ENCODE results near the gene PER1. TPM values are rescaled to one million over a fixed set of nuclear protein-coding genes. Genes with fewer than 3 reads are reported as not detected.

PER1 gene
- total and polyA plus RNA-seq, 2 of the 13 experiments (the other 11 are each of a cell fraction or from before 2014, with no cell fraction given), result 2.6 to 3.6 TPM

DNA sequence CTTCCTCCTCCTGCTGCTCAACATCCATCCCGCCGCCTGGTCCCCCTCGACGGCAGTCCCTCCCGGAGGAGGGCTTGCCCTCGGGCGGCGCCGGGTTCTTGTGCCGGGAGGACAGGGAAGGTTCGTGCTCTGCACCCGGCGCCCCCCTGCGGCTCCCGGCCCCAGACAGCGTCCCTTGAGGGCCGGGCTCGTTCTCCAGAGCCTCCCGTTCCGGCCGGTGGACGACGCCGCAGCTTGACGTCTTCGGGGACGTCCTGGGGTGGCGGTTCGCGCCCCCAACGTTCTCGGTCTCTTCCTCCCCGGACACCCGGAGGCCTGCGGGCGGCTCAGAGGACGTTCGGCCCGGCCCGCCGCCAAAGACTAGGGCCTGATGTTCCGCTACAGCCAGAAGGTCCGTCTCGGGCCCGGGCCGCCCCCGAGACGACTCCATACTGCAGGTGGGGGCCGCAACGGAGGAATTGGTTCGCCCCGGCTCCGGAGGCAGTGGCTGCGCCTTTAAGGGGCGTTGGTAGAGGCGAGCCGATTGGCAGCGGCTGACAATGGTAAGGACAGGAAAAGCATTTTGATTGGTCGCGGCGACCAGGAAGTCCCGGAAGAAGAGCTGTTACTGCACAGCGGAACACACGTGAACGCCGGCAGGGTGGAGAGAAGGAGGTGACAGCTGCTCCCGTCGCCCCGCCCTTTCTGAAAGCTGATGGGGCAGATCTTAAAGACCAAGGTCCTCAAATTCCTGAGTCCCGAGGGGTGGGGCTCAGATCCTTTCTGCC lies 37.7 kb upstream of the PER1 start, which contains the start of gene BORCS6 (continued):
- TF ChIP-seq THAP7 (CRISPR knock-in tag; IDR thresholded peaks at IDR 0.05) (no peak), SRY (CRISPR knock-in tag; IDR thresholded peaks at IDR 0.05) (no peak; the same call in 1 of the 2 replicates), RBAK (CRISPR knock-in tag; IDR thresholded peaks at IDR 0.05) (no peak), HDAC6 (IDR thresholded peaks at IDR 0.05; ENCODE audit: low read depth, low read length) (no peak), ATF6 (CRISPR knock-in tag; conservative IDR thresholded peaks at IDR 0.05) (no peak), TBX3 (IDR thresholded peaks at IDR 0.05; ENCODE audit: borderline replicate concordance) (no peak), ZMYM2 (CRISPR knock-in tag; IDR thresholded peaks at IDR 0.05) (peak; percentile 80), ZNF253 (CRISPR knock-in tag; IDR thresholded peaks at IDR 0.05; ENCODE audit: borderline replicate concordance) (no peak), KLF12 (CRISPR knock-in tag; IDR thresholded peaks at IDR 0.05; ENCODE audit: borderline replicate concordance) (no peak; the same call in 1 of the 2 replicates), SIX4 (CRISPR knock-in tag; IDR thresholded peaks at IDR 0.05) (no peak), KAT2B (IDR thresholded peaks at IDR 0.05; ENCODE audit: borderline replicate concordance, low read depth, low read length) (no peak), ZNF280D (CRISPR knock-in tag; IDR thresholded peaks at IDR 0.05) (no peak), BCLAF1 (IDR thresholded peaks at IDR 0.05) (no peak), FOXJ3 (CRISPR knock-in tag; IDR thresholded peaks at IDR 0.05; ENCODE audit: borderline replicate concordance) (no peak), ZNF615 (CRISPR knock-in tag; IDR thresholded peaks at IDR 0.05; ENCODE audit: borderline replicate concordance) (no peak), FOXA3 (CRISPR knock-in tag; IDR thresholded peaks at IDR 0.05) (0 out of 2 replicates have a peak, but pooled peaks have one; percentile 6), ZNF225 (CRISPR knock-in tag; IDR thresholded peaks at IDR 0.05) (no peak), ZNF678 (CRISPR knock-in tag; IDR thresholded peaks at IDR 0.05) (0 out of 2 replicates have a peak, but pooled peaks have one; percentile 38), ZFP37 (CRISPR knock-in tag; IDR thresholded peaks at IDR 0.05; ENCODE audit: borderline replicate concordance) (no peak)
- TF ChIP-seq, protein P1, sequence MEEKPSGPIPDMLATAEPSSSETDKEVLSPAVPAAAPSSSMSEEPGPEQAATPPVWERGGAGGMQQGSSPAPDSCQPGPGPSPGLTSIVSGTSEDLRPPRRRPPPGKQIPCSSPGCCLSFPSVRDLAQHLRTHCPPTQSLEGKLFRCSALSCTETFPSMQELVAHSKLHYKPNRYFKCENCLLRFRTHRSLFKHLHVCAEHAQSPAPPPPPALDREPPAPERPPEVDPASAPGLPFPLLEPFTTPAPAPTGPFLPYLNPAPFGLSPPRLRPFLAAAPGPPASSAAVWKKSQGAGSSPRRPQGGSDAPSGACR (CRISPR knock-in tag; IDR thresholded peaks at IDR 0.05), result no peak

All from HepG2 (cell line).